ENCODE results near the gene RPL13. TPM values are rescaled to one million over a fixed set of nuclear protein-coding genes. Genes with fewer than 3 reads are reported as not detected.
A peak's percentile ranks its signal among the peaks of the same experiment; 100 is the strongest.

The RPL13 gene
- total RNA-seq, 1 donor from 2014 or later, result 9,109 TPM

DNA sequence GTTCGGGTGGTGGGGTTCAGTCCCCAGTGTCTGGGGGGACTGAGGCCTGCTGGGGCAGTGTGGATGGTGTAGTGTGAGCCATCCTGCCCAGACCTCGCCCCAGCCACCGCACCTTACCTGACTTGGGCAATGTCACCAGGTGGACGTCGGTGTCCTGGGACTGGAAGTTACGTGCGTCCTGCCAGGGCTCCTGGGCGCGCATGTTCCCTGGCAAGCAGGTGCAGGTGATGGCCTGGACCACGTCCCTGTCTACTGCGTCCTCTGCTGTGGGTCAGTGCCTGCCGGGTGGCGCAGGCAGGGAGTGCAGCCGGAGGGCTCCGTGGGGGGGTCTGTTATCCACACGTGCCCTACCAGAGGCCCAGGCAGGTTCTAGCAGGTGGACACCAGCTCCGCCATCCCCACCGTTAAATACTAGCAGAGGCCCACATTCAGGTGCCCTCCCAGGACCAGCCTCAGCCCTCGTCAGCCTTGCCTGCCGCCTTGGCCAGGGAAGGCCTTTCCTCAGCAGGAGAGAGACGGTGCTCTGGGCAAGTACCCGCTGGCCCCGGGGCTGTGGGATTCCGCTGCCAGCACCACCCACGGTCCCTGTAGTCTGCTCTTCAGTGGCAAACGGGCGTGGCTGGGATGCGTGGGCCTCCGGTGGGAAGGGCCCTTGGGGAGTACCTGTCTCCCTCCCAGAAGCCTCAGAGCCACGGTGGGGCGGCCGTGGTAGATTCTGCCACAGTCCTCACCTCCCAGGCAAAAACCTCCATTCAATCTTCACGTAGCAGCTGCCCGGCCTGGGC is 44.9 kb downstream of the RPL13 start:
- TF ChIP-seq, protein P1, sequence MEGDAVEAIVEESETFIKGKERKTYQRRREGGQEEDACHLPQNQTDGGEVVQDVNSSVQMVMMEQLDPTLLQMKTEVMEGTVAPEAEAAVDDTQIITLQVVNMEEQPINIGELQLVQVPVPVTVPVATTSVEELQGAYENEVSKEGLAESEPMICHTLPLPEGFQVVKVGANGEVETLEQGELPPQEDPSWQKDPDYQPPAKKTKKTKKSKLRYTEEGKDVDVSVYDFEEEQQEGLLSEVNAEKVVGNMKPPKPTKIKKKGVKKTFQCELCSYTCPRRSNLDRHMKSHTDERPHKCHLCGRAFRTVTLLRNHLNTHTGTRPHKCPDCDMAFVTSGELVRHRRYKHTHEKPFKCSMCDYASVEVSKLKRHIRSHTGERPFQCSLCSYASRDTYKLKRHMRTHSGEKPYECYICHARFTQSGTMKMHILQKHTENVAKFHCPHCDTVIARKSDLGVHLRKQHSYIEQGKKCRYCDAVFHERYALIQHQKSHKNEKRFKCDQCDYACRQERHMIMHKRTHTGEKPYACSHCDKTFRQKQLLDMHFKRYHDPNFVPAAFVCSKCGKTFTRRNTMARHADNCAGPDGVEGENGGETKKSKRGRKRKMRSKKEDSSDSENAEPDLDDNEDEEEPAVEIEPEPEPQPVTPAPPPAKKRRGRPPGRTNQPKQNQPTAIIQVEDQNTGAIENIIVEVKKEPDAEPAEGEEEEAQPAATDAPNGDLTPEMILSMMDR (conservative IDR thresholded peaks at IDR 0.05; ENCODE audit: low read depth, low read length), result no peak
- no peak overlapping the region for H3K4me3 ChIP-seq (ENCODE audit: low read depth, low read length)
- no peak for DNase-seq (ENCODE audit: low read depth)

DNA sequence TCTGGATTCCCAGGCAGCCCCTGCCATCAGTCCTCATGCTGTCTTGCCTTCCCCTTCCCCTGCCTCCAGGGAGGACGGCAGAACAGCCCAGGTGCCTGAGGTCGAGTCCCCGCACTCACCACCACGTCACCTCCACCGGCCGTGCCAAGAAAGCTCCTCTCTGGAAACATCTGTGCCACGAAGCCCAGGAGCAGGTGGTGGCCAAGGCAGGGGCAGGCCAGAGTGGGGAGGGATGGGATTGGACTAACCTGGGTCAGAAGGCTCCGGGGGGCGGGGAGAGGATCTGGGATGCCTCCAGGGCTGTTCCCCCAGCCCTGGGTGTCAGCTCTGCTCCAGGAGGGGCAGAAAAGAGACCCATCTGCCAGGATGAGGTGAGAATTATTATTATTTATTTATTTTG is 45.5 kb downstream of the RPL13 start:
- H3K4me3 ChIP-seq (ENCODE audit: low read depth, low read length), result no peak overlapping the region
- TF ChIP-seq, protein P1 (conservative IDR thresholded peaks at IDR 0.05; ENCODE audit: low read depth, low read length), result no peak
- DNase-seq (ENCODE audit: low read depth), result no peak

DNA sequence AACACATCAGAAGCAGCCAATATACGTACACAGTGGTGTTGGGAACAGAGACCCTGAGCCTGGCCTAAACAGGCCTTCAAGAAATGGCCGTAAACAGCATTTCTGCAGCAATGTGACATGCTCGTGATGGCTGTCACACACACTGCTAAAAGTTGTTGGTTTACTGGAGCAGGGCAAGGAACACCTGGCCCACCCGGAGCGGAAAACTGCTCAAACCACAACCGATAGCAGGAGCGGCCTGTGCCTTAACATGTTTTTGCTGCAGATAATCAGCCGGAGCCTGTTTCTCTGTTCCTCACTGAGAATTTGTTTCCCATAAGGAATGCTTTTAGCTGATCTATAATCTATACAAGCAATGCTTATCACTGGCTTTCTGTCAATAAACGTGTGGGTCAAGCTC is 47.0 kb downstream of the RPL13 start:
- TF ChIP-seq, protein P1 (conservative IDR thresholded peaks at IDR 0.05; ENCODE audit: low read depth, low read length), result no peak
- DNase-seq (ENCODE audit: low read depth), result no peak

DNA sequence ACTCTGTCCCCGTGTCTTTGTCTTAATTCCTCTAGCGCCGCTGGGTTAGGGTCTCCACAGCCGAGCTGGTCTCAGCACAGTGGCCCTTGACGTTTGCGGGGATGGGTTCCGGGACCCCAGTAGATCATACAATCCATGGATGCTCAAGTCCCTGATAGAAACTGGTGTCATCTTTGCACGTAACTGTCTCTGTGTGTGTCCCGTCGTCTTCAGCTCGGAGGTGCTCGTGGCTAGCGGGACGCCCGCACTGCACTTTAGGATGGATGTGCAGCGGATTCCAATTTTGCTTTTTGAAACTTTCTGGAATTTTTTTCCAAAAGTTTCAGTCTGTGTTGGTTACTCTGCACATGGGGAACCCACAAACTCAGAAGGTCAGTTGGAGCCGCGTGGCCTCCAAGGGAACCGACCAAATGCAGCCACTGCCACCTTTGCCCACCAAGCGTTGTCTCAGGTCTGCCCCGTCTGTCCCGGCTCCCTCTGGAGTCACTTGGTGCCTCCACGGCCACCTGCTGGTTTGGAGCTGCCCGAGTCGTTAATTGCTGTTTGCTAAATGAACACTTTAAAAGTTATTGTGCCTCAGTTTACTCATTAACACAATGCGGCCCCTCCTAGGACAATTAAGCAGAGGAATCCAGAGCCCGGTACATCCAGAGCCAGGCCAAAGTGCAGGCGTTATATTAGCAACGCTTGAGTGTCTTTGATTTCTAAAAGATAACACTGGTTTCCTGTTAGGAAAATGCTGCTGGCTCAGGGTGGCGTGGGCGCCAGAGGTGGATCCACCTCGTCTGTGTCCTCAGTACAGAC is 47.7 kb downstream of the RPL13 start:
- DNase-seq (ENCODE audit: low read depth), result no peak
- TF ChIP-seq, protein P1 (conservative IDR thresholded peaks at IDR 0.05; ENCODE audit: low read depth, low read length), result peak; percentile 16
- H3K4me3 ChIP-seq (ENCODE audit: low read depth, low read length), result no peak overlapping the region

More for the DNA sequence above, 47.0 kb downstream of the RPL13 start:
- H3K4me3 ChIP-seq (ENCODE audit: low read depth, low read length), result no peak overlapping the region

DNA sequence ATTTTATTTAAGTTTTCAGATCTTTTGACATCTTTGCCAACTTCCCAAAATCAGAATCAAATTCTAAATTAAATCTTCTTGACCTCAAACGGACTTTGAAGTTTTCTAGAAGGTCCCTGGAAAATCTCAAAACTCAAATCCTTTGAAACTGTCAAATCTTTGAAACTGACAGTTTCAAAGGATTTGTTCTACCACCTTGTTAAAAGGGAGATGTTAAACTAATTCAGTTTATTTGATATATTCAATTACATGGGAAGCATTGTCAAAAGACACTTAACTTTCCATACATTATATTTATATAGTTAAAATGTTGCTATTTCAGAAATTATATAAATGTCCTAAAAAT is 49.6 kb downstream of the RPL13 start:
- TF ChIP-seq, protein P1 (conservative IDR thresholded peaks at IDR 0.05; ENCODE audit: low read depth, low read length), result no peak
- DNase-seq (ENCODE audit: low read depth), result no peak

DNA sequence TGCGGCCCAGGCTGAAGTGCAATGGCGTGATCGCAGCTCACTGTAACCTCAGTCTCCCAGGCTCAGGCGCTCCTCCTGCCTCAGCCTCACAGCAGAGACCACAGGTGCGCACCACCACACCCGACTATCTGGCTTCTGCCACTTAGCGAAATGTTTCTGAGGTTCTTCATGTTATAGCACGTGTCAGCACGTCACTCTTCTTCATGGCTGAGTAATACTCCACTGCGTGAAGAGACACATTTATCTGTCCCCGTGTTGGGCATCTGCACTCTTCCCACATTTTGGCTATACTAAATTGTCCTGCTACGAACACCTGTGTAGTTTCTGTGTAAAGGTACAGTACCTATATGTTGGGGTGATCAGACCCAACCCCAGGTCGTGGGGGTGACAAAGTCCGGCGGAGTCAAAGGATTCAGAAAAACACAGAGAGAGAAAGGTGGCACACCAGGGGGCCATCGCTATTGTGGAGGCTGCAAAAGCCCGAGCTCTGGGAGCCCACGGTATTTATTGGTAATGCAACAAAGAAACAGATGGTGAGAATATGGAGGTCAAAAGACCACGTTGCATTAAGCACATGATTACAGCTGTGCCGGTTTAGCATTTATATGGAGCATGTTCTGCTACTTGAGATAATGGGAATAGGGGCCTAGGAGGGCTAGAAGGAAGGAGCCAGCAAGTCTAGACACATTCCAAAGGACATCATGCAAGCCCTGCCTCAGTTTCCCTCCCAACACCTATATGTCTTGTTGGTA is 52.1 kb downstream of the RPL13 start:
- DNase-seq (ENCODE audit: low read depth), result no peak
- TF ChIP-seq, protein P1 (conservative IDR thresholded peaks at IDR 0.05; ENCODE audit: low read depth, low read length), result no peak
- H3K4me3 ChIP-seq (ENCODE audit: low read depth, low read length), result no peak overlapping the region

More for the DNA sequence above, 49.6 kb downstream of the RPL13 start:
- no peak overlapping the region for H3K4me3 ChIP-seq (ENCODE audit: low read depth, low read length)
